IMR-90 (cell line): ENCODE measurements around the gene KCP. TPM values are rescaled to one million over a fixed set of nuclear protein-coding genes. Genes with fewer than 3 reads are reported as not detected.

Source experiments
- ATAC-seq: fragments of 200-7000 bp; cut with Tn5 transposase; 2 replicates; pipeline ENCODE4 v1.9.1; 2020; ENCODE audit warnings: low read depth, mild to moderate bottlenecking, moderate library complexity
- BruUV-seq: library from RNA; stranded (reverse); fragments of 400-500 nt; replicated peaks from 2 replicates; lab custom pipeline; 2021; lab: Mats Ljungman, UMichigan
- CTCF ChIA-PET: fragments of 300-600 bp; formaldehyde crosslinking; extraction: SDS; loops from one replicate; lab custom pipeline; 2021; ENCODE audit warnings: antibody characterized with exemption; lab: Yijun Ruan, JAX
- POLR2A ChIA-PET: fragments of 300-600 bp; sonication (Branson Sonifier 250); formaldehyde crosslinking; loops from one replicate; lab custom pipeline; 2022; ENCODE audit warnings: antibody characterized with exemption; ENCODE audit not compliant: unreplicated experiment; lab: Charles Lee
- DNase-seq: peaks from one replicate; pipeline ENCODE4 v3.0.0; 2013
- H2AFZ ChIP-seq: replicated peaks from 2 replicates; pipeline ENCODE3; 2013; ENCODE audit warnings: low read length, mild to moderate bottlenecking; ENCODE audit not compliant: poor library complexity
- H2AK5ac ChIP-seq: 2 replicates; pipeline ENCODE4 v1.6.1; 2013; ENCODE audit warnings: low read depth, low read length, inconsistent platforms
- H2AK9ac ChIP-seq: replicated peaks from 2 replicates; pipeline ENCODE3; 2013; ENCODE audit warnings: mild to moderate bottlenecking, low read depth, low read length, moderate library complexity; ENCODE audit not compliant: poor library complexity
- H2BK120ac ChIP-seq: 2 replicates; pipeline ENCODE4 v1.6.1; 2013; ENCODE audit warnings: low read depth, low read length, inconsistent platforms
- H2BK15ac ChIP-seq: 3 replicates; pipeline ENCODE4 v1.6.1; 2013; ENCODE audit warnings: low read depth, low read length, inconsistent platforms
- H2BK20ac ChIP-seq: 2 replicates; pipeline ENCODE4 v1.6.1; 2013; ENCODE audit warnings: low read depth, mild to moderate bottlenecking, inconsistent platforms, low read length, moderate library complexity
- H2BK5ac ChIP-seq: 2 replicates; pipeline ENCODE4 v1.6.1; 2013; ENCODE audit warnings: mild to moderate bottlenecking, low read depth, low read length, inconsistent platforms; ENCODE audit not compliant: poor library complexity, severe bottlenecking
- H3K14ac ChIP-seq: replicated peaks from 2 replicates; pipeline ENCODE4 v1.6.1; 2013; ENCODE audit warnings: low read depth, low read length, inconsistent platforms
- H3K18ac ChIP-seq: 2 replicates; pipeline ENCODE4 v1.6.1; 2013; ENCODE audit warnings: low read depth, low read length, control low read depth
- H3K23ac ChIP-seq: 2 replicates; pipeline ENCODE4 v1.6.1; 2013; ENCODE audit warnings: low read depth, low read length, inconsistent platforms
- H3K27ac ChIP-seq: 2 replicates; pipeline ENCODE4 v1.5.1; 2013; ENCODE audit warnings: mild to moderate bottlenecking, control low read depth, low read length; ENCODE audit not compliant: insufficient read depth
- H3K27me3 ChIP-seq: 2 replicates; pipeline ENCODE4 v1.6.1; 2013; ENCODE audit warnings: low read length; ENCODE audit not compliant: control insufficient read depth, insufficient read depth
- H3K36me3 ChIP-seq: 2 replicates; pipeline ENCODE4 v1.6.1; 2013; ENCODE audit warnings: low read length, mixed read lengths; ENCODE audit not compliant: control insufficient read depth, insufficient read depth
- H3K4ac ChIP-seq: 2 replicates; pipeline ENCODE4 v1.6.1; 2013; ENCODE audit warnings: low read depth, low read length, inconsistent platforms
- H3K4me1 ChIP-seq: 2 replicates; pipeline ENCODE4 v1.6.1; 2013; ENCODE audit warnings: low read length, mixed read lengths; ENCODE audit not compliant: control insufficient read depth, insufficient read depth
- H3K4me2 ChIP-seq: 2 replicates; pipeline ENCODE4 v1.6.1; 2013; ENCODE audit warnings: low read depth, mild to moderate bottlenecking, control low read depth, low read length, moderate library complexity
- H3K4me3 ChIP-seq: 2 replicates; pipeline ENCODE4 v1.5.1; 2013; ENCODE audit warnings: low read depth, mild to moderate bottlenecking, control low read depth, low read length, moderate library complexity; ENCODE audit not compliant: insufficient read depth
- H3K56ac ChIP-seq: 2 replicates; pipeline ENCODE4 v1.6.1; 2013; ENCODE audit warnings: low read length, inconsistent platforms; ENCODE audit not compliant: insufficient read depth; ENCODE audit errors: extremely low read depth
- H3K79me1 ChIP-seq, 2 experiments: 2 replicates each; pipeline ENCODE4 v1.6.1; 2013; ENCODE audit warnings: low read length in 2 of 2, inconsistent platforms in 1 of 2, low read depth in 1 of 2
- H3K9ac ChIP-seq: 2 replicates; pipeline ENCODE4 v1.6.1; 2013; ENCODE audit warnings: low read depth, low read length, control low read depth
- H3K9me1 ChIP-seq: 2 replicates; pipeline ENCODE4 v1.6.1; 2013; ENCODE audit warnings: low read length, inconsistent platforms; ENCODE audit not compliant: insufficient read depth
- H3K9me3 ChIP-seq: 2 replicates; pipeline ENCODE4 v1.6.1; 2013; ENCODE audit warnings: low read length; ENCODE audit not compliant: control insufficient read depth, insufficient read depth
- H4K20me1 ChIP-seq: 2 replicates; pipeline ENCODE4 v1.6.1; 2013; ENCODE audit warnings: low read length, inconsistent platforms; ENCODE audit not compliant: insufficient read depth
- H4K5ac ChIP-seq: 2 replicates; pipeline ENCODE4 v1.6.1; 2013; ENCODE audit warnings: mild to moderate bottlenecking, low read depth, low read length, control low read depth
- H4K8ac ChIP-seq, 2 experiments: 2 replicates each; pipeline ENCODE4 v1.6.1; 2013; ENCODE audit warnings: low read depth in 2 of 2, low read length in 2 of 2, control low read depth in 1 of 2, inconsistent platforms in 1 of 2
- H4K91ac ChIP-seq: 2 replicates; pipeline ENCODE4 v1.6.1; 2013; ENCODE audit warnings: low read depth, low read length, inconsistent platforms; ENCODE audit not compliant: insufficient read depth
- BHLHE40 ChIP-seq: fragments of 150-350 bp; IDR thresholded peaks from 2 replicates; pipeline ENCODE4 v1.6.1; 2016; ENCODE audit warnings: mild to moderate bottlenecking, low read depth, low read length
- CEBPB ChIP-seq: IDR thresholded peaks from 2 replicates; pipeline ENCODE4 v1.6.1; 2012; ENCODE audit warnings: low read depth, low read length, improper control_type of control experiment
- CHD1 ChIP-seq: IDR thresholded peaks from 2 replicates; pipeline ENCODE4 v1.6.1; 2012; ENCODE audit warnings: low read depth, low read length, improper control_type of control experiment
- CTCF ChIP-seq: conservative IDR thresholded peaks from 2 replicates; pipeline ENCODE4 v1.5.1; 2012; ENCODE audit warnings: mild to moderate bottlenecking, low read depth, low read length, improper control_type of control experiment
- ELK1 ChIP-seq: fragments of 150-350 bp; IDR thresholded peaks from 2 replicates; pipeline ENCODE4 v1.6.1; 2016; ENCODE audit warnings: low read depth, mild to moderate bottlenecking, low read length, moderate library complexity, borderline replicate concordance
- FOS ChIP-seq: fragments of 150-350 bp; IDR thresholded peaks from 2 replicates; pipeline ENCODE4 v1.6.1; 2016; ENCODE audit warnings: low read depth, low read length
- MAFK ChIP-seq: IDR thresholded peaks from 2 replicates; pipeline ENCODE4 v1.6.1; 2012; ENCODE audit warnings: low read depth, low read length, improper control_type of control experiment
- MAZ ChIP-seq: IDR thresholded peaks from 2 replicates; pipeline ENCODE4 v1.6.1; 2012; ENCODE audit warnings: low read depth, mild to moderate bottlenecking, low read length, improper control_type of control experiment, moderate library complexity, borderline replicate concordance
- MXI1 ChIP-seq: IDR thresholded peaks from 2 replicates; pipeline ENCODE4 v1.6.1; 2012; ENCODE audit warnings: low read depth, mild to moderate bottlenecking, low read length, moderate library complexity, borderline replicate concordance
- NFE2L2 ChIP-seq: fragments of 150-350 bp; IDR thresholded peaks from 2 replicates; pipeline ENCODE4 v1.6.1; 2016; ENCODE audit warnings: low read depth, mild to moderate bottlenecking, low read length
- POLR2A ChIP-seq: IDR thresholded peaks from 2 replicates; pipeline ENCODE4 v1.6.1; 2012; ENCODE audit warnings: mild to moderate bottlenecking, low read depth, low read length
- RAD21 ChIP-seq: IDR thresholded peaks from 2 replicates; pipeline ENCODE4 v1.6.1; 2012; ENCODE audit warnings: low read length, improper control_type of control experiment
- RCOR1 ChIP-seq: IDR thresholded peaks from 2 replicates; pipeline ENCODE4 v1.6.1; 2012; ENCODE audit warnings: mild to moderate bottlenecking, low read length, improper control_type of control experiment; ENCODE audit not compliant: insufficient replicate concordance
- RFX5 ChIP-seq: IDR thresholded peaks from 2 replicates; pipeline ENCODE4 v1.8.0; 2012; ENCODE audit warnings: low read depth, mild to moderate bottlenecking, low read length, moderate library complexity
- SMC3 ChIP-seq: fragments of 150-350 bp; IDR thresholded peaks from 2 replicates; pipeline ENCODE4 v1.6.1; 2016; ENCODE audit warnings: low read depth, mild to moderate bottlenecking, antibody characterized with exemption, low read length, moderate library complexity
- whole genome bisulfite sequencing, 2 experiments: methylation state at CpG; one replicate each; pipeline versions ENCODE4 v1.1.5 to v1.1.7; 2013; ENCODE audit warnings: missing lambda C conversion rate in 2 of 2; ENCODE audit not compliant: insufficient read length in 1 of 2; ENCODE audit errors: extremely low coverage in 2 of 2; 5-methylcytosine and 5-hydroxymethylcytosine counted together
- dilution Hi-C: fragments of 300-500 bp; cut with HindIII; formaldehyde crosslinking; loops from one replicate; pipeline ENCODE4 v1.14.3; 2018; ENCODE audit warnings: low sequenced_read_pairs; ENCODE audit not compliant: unreplicated experiment
- in situ Hi-C: fragments of 300-500 bp; cut with MboI; formaldehyde crosslinking; loops from 3 replicates; pipeline ENCODE4 v1.14.3; 2019; ENCODE audit warnings: low sequenced_read_pairs, inconsistent platforms, mixed read lengths
- intact Hi-C: fragments of 100-400 bp; cut with micrococcal nuclease; formaldehyde crosslinking; loops from 2 replicates; pipeline ENCODE4 v1.10.0; 2022
- polyA plus RNA-seq, 3 experiments: library from polyadenylated mRNA; depleted of rRNA; stranded (reverse); fragments of >200 nt; gene quantifications; 2 replicates each; pipeline ENCODE4 v1.2.3, GENCODE V29; 2012; ENCODE audit warnings: low replicate concordance in 1 of 3
- total RNA-seq: library from RNA; depleted of rRNA; stranded (reverse); fragments of >200 nt; gene quantifications from 2 replicates; pipeline ENCODE4 v1.2.3, GENCODE V29; 2012

Gene KCP
- total and polyA plus RNA-seq, 2 of the 4 experiments (the other 2 are of a cell fraction), result 0.03 TPM; not detected in 1

GRCh38 chr7:128872394-128872824 lies 38.1 kb downstream of the KCP start:
- Histone ChIP-seq H3K79me1 (no peaks in the 10 kb centered on the region), H2AK9ac (no peak overlapping the region), H2BK15ac (no peak overlapping the region), H3K27ac (no peak overlapping the region), H3K56ac (no peak overlapping the region), H3K9ac (no peak overlapping the region), H3K9me3 (no peaks in the 10 kb centered on the region), H4K91ac (no peak overlapping the region), H3K27me3 (peaks cover 35% of the 10 kb centered on the region), H3K9me1 (no peaks in the 10 kb centered on the region), H2BK120ac (no peak overlapping the region), H2BK5ac (no peak overlapping the region), H3K18ac (no peak overlapping the region), H3K36me3 (no peaks in the 10 kb centered on the region), H3K23ac (no peak overlapping the region), H3K4me1 (no peaks in the 10 kb centered on the region), H3K14ac (no peak overlapping the region), H2BK20ac (no peak overlapping the region), H4K8ac (no peak overlapping the region), H2AFZ (no peak overlapping the region), H4K20me1 (peaks cover 16% of the 10 kb centered on the region; the same call in 1 of the 2 replicates), H4K5ac (no peak overlapping the region), H3K4ac (no peak overlapping the region), H3K4me3 (no peak overlapping the region), H3K4me2 (no peak overlapping the region), H2AK5ac (no peak overlapping the region)
- dilution Hi-C loops, result no loop called here
- ChIA-PET POLR2A (no interaction called here), CTCF (interaction anchor here (1.4 kb wide), 1 partner anchor 8 kb away, joined by 3 read pairs; no protein-coding TSS in a partner anchor)
- in situ Hi-C loops, result no loop called here
- intact Hi-C loops, result no loop called here
- BruUV-seq, result no TSS peak
- 58% methylated on average over 3 of the region's 13 CpGs; no CpG with 5 or more reads in 1 of the 2 experiments for WGBS, 2 experiments
- no peak for TF ChIP-seq BHLHE40
- no peak for TF ChIP-seq RFX5
- TF ChIP-seq RCOR1, result no peak
- no peak for TF ChIP-seq MAZ
- no peak for TF ChIP-seq CHD1
- no peak for TF ChIP-seq POLR2A
- no peak for TF ChIP-seq NFE2L2
- TF ChIP-seq FOS, result no peak
- TF ChIP-seq RAD21, result no peak
- TF ChIP-seq ELK1, result no peak
- TF ChIP-seq MXI1, result no peak
- no peak for TF ChIP-seq CEBPB
- no peak for TF ChIP-seq SMC3
- TF ChIP-seq CTCF, result no peak
- TF ChIP-seq MAFK, result no peak
- ATAC-seq (no peak), DNase-seq (no peak)
